Upper lobe of left lung (tissue), 4 donors: ENCODE measurements around the gene KCNJ1.

Experiments used
- EP300 ChIP-seq, 4 donors: sonication (generic); formaldehyde crosslinking; IDR thresholded peaks; one replicate each; pipeline ENCODE4 v1.5.1; 2017; ENCODE audit warnings: antibody characterized with exemption in 4 of 4, control low read depth in 2 of 4
- POLR2A ChIP-seq, 4 donors: fragments of 450-650 bp; IDR thresholded peaks; one replicate each; pipeline ENCODE4 v1.5.1; 2016 to 2017; ENCODE audit warnings: antibody characterized with exemption in 4 of 4, mild to moderate bottlenecking in 2 of 4
- POLR2AphosphoS5 ChIP-seq, 2 donors: sonication (generic); formaldehyde crosslinking; IDR thresholded peaks; one replicate each; pipeline ENCODE4 v1.5.1; 2017; ENCODE audit warnings: antibody characterized with exemption in 2 of 2
- TF ChIP-seq, protein P1 (sequence below), 6 experiments: fragments of 450-650 bp in 4 of 6; fragments of 200-600 bp in 2 of 6; sonication (generic) in 2 of 6; IDR thresholded peaks; one replicate each; pipeline ENCODE4 v1.5.1; 2016 to 2019; ENCODE audit warnings: antibody characterized with exemption in 6 of 6

DNA sequence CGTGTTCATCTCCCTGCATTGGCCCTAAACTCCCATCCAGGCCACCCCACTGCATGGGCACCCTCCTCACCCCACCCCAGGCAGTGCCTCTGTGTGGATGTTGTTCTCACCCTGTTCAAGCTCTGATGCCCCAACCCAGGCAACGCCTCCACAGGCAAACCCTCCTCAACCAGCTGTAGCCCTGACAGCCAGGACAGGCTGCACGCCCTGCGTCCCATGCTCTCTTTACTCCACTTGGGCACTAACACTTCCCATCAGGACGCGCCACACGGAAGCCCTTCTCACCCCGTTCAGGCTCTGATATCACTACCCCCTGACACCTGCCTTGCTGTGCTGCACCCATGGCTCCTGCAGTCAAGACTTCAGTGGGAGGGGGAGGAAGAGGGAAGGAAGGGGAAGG lies 47.9 kb downstream of the KCNJ1 start:
- TF ChIP-seq POLR2A (IDR thresholded peaks at IDR 0.05) (no peak), POLR2AphosphoS5 (IDR thresholded peaks at IDR 0.05) (no peak), EP300 (IDR thresholded peaks at IDR 0.05) (no peak)
- TF ChIP-seq, protein P1, sequence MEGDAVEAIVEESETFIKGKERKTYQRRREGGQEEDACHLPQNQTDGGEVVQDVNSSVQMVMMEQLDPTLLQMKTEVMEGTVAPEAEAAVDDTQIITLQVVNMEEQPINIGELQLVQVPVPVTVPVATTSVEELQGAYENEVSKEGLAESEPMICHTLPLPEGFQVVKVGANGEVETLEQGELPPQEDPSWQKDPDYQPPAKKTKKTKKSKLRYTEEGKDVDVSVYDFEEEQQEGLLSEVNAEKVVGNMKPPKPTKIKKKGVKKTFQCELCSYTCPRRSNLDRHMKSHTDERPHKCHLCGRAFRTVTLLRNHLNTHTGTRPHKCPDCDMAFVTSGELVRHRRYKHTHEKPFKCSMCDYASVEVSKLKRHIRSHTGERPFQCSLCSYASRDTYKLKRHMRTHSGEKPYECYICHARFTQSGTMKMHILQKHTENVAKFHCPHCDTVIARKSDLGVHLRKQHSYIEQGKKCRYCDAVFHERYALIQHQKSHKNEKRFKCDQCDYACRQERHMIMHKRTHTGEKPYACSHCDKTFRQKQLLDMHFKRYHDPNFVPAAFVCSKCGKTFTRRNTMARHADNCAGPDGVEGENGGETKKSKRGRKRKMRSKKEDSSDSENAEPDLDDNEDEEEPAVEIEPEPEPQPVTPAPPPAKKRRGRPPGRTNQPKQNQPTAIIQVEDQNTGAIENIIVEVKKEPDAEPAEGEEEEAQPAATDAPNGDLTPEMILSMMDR (IDR thresholded peaks at IDR 0.05) = no peak
